ENCODE results near the gene PPT2. TPM values are rescaled to one million over a fixed set of nuclear protein-coding genes. Genes with fewer than 3 reads are reported as not detected.

Gene PPT2
- total RNA-seq, 2 experiments from 2014 or later, result 8.7 to 8.9 TPM

DNA sequence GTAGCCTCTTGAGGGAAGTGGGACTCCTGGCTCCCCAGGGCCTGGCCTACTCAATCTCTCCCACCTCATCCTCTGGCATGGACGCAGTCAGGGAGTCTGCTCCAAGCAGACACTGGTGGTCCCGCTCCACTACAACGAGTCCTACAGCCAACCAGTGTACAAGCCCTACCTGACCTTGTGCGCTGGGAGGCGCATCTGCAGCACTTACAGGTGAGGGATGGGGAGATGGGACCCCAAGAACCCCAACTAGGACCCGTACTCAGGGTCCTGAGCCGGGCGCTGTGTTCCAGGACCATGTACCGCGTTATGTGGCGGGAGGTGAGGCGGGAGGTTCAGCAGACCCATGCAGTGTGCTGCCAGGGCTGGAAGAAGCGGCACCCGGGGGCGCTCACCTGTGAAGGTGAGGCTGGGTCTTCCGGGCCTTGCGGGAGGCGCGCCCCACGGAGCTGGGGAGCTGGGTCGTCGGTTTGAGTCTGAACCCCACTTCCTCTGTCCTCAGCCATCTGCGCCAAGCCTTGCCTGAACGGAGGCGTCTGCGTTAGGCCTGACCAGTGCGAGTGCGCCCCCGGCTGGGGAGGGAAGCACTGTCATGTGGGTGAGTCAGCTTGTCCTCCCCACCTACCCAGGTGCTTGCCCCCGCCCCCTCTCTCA is 12.6 kb downstream of the PPT2 start:
- ChIA-PET POLR2A (interaction anchor here (1.1 kb wide), 1 partner anchor 26 kb away, joined by 3 read pairs; the partner anchor contains the start of gene GPSM3), CTCF (no interaction called here)
- no peak overlapping the region for H3K27ac Mint-ChIP-seq
- no peaks in the 10 kb centered on the region for H3K27me3 Mint-ChIP-seq
- Histone ChIP-seq H3K9me3 (ENCODE audit: control insufficient read depth in 1 of 2, insufficient read depth in 1 of 2, low read length in 2 of 2) (no peaks in the 10 kb centered on the region), H3K36me3 (ENCODE audit: insufficient read depth, low read length) (peaks cover 47% of the 10 kb centered on the region), H3K27ac (ENCODE audit: low read depth in 1 of 2, low read length in 2 of 2) (no peak overlapping the region), H3K4me3 (ENCODE audit: low read length) (no peak overlapping the region), H3K27me3 (ENCODE audit: control insufficient read depth in 1 of 2, insufficient read depth in 2 of 2, low read length in 2 of 2) (no peaks in the 10 kb centered on the region), H3K4me1 (ENCODE audit: insufficient read depth, low read length) (no peaks in the 10 kb centered on the region)
- intact Hi-C loops (cut with DNase I, micrococcal nuclease), result no loop called here
- no peak overlapping the region for H3K4me3 Mint-ChIP-seq
- TF ChIP-seq, protein P1, sequence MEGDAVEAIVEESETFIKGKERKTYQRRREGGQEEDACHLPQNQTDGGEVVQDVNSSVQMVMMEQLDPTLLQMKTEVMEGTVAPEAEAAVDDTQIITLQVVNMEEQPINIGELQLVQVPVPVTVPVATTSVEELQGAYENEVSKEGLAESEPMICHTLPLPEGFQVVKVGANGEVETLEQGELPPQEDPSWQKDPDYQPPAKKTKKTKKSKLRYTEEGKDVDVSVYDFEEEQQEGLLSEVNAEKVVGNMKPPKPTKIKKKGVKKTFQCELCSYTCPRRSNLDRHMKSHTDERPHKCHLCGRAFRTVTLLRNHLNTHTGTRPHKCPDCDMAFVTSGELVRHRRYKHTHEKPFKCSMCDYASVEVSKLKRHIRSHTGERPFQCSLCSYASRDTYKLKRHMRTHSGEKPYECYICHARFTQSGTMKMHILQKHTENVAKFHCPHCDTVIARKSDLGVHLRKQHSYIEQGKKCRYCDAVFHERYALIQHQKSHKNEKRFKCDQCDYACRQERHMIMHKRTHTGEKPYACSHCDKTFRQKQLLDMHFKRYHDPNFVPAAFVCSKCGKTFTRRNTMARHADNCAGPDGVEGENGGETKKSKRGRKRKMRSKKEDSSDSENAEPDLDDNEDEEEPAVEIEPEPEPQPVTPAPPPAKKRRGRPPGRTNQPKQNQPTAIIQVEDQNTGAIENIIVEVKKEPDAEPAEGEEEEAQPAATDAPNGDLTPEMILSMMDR (IDR thresholded peaks at IDR 0.05), result no peak
- ATAC-seq (ENCODE audit: poor library complexity) (no peak), DNase-seq (peak in 2 of 14 experiments; percentile 7 to 34)
- H3K9me3 Mint-ChIP-seq, result no peaks in the 10 kb centered on the region
- H3K4me1 Mint-ChIP-seq (ENCODE audit: low read depth), result peaks cover 15% of the 10 kb centered on the region
- H3K36me3 Mint-ChIP-seq (ENCODE audit: low read depth), result peaks cover 54% of the 10 kb centered on the region

DNA sequence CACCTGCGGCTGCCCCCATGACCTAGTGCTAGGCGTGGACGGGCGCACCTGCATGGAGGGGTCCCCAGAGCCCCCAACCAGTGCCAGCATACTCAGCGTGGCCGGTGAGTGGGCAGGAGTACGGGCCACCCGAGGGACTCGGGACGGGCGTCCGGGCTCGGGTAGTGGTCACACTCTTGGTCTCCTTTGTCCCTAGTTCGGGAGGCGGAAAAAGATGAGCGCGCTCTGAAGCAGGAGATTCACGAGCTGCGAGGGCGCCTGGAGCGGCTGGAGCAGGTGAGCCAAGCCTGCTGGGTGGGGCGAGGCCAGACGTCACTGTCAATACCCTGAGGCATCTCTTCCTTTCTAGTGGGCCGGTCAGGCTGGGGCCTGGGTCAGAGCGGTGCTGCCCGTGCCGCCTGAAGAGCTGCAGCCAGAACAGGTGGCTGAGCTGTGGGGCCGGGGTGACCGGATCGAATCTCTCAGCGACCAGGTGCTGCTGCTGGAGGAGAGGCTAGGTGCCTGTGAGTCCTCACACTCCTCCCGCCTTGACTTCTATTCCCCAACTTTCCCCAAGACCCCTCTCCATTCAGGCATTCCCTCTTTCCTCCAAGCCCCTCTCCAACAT is 13.3 kb downstream of the PPT2 start:
- Mint-ChIP-seq H3K4me1 (ENCODE audit: low read depth) (peaks cover 16% of the 10 kb centered on the region), H3K9me3 (no peaks in the 10 kb centered on the region), H3K4me3 (no peak overlapping the region), H3K36me3 (ENCODE audit: low read depth) (peaks cover 54% of the 10 kb centered on the region), H3K27me3 (no peaks in the 10 kb centered on the region), H3K27ac (no peak overlapping the region)
- intact Hi-C loops (cut with DNase I, micrococcal nuclease), result no loop called here
- no peaks in the 10 kb centered on the region for H3K4me1 ChIP-seq (ENCODE audit: insufficient read depth, low read length)
- ChIA-PET CTCF (no interaction called here), POLR2A (interaction anchor here (1.1 kb wide), 1 partner anchor 25 kb away, joined by 3 read pairs; the partner anchor contains the start of gene GPSM3)
- peaks cover 47% of the 10 kb centered on the region for H3K36me3 ChIP-seq (ENCODE audit: insufficient read depth, low read length)
- no peaks in the 10 kb centered on the region for H3K9me3 ChIP-seq (ENCODE audit: control insufficient read depth in 1 of 2, insufficient read depth in 1 of 2, low read length in 2 of 2)
- DNase-seq (peak in 1 of 14 experiments; percentile 17), ATAC-seq (ENCODE audit: poor library complexity) (no peak)
- H3K27me3 ChIP-seq (ENCODE audit: control insufficient read depth in 1 of 2, insufficient read depth in 2 of 2, low read length in 2 of 2), result no peaks in the 10 kb centered on the region
- H3K27ac ChIP-seq (ENCODE audit: low read depth in 1 of 2, low read length in 2 of 2), result no peak overlapping the region
- TF ChIP-seq, protein P1 (IDR thresholded peaks at IDR 0.05), result no peak
- no peak overlapping the region for H3K4me3 ChIP-seq (ENCODE audit: low read length)

GRCh38 chr6:32167761-32168262 is 13.9 kb downstream of the PPT2 start:
- no peaks in the 10 kb centered on the region for H3K9me3 Mint-ChIP-seq
- H3K36me3 Mint-ChIP-seq (ENCODE audit: low read depth), result peaks cover 54% of the 10 kb centered on the region
- DNase-seq (no peak), ATAC-seq (ENCODE audit: poor library complexity) (no peak)
- no peak overlapping the region for H3K4me3 Mint-ChIP-seq
- no peak overlapping the region for H3K4me3 ChIP-seq (ENCODE audit: low read length)
- no peaks in the 10 kb centered on the region for H3K27me3 ChIP-seq (ENCODE audit: control insufficient read depth in 1 of 2, insufficient read depth in 2 of 2, low read length in 2 of 2)
- H3K36me3 ChIP-seq (ENCODE audit: insufficient read depth, low read length), result peaks cover 47% of the 10 kb centered on the region
- H3K4me1 Mint-ChIP-seq (ENCODE audit: low read depth), result peaks cover 20% of the 10 kb centered on the region
- intact Hi-C loops (cut with DNase I, micrococcal nuclease), result no loop called here
- no peak overlapping the region for H3K27ac ChIP-seq (ENCODE audit: low read depth in 1 of 2, low read length in 2 of 2)
- POLR2A ChIA-PET, result no interaction called here
- peaks cover under 1% of the 10 kb centered on the region for H3K4me1 ChIP-seq (ENCODE audit: insufficient read depth, low read length)
- H3K27me3 Mint-ChIP-seq, result no peaks in the 10 kb centered on the region
- no peaks in the 10 kb centered on the region for H3K9me3 ChIP-seq (ENCODE audit: control insufficient read depth in 1 of 2, insufficient read depth in 1 of 2, low read length in 2 of 2)
- CTCF ChIA-PET, result no interaction called here
- H3K27ac Mint-ChIP-seq, result no peak overlapping the region
- TF ChIP-seq, protein P1 (IDR thresholded peaks at IDR 0.05), result no peak

Data from CD4-positive, alpha-beta T cell (primary cell).